ENCODE data around the gene FAM240A. TPM values are rescaled to one million over a fixed set of nuclear protein-coding genes. Genes with fewer than 3 reads are reported as not detected.
A peak's percentile ranks its signal among the peaks of the same experiment; 100 is the strongest.

FAM240A gene
- total and polyA plus RNA-seq, 10 of the 15 experiments (the other 5 are each of a cell fraction or from before 2014, with no cell fraction given) = not detected

GRCh38 chr3:46674031-46674845, 61.9 kb downstream of the FAM240A start:
- no peak for FAIRE-seq
- no peak for TF ChIP-seq CEBPB (IDR thresholded peaks at IDR 0.05; ENCODE audit: borderline replicate concordance in 1 of 2, low read depth in 2 of 2, low read length in 2 of 2)
- TF ChIP-seq CTCF (IDR thresholded peaks at IDR 0.05 in 2 of 3, conservative IDR thresholded peaks at IDR 0.05 in 1 of 3; ENCODE audit: control insufficient read depth in 2 of 3, extremely low read depth in 1 of 3, insufficient read depth in 1 of 3, low read depth in 3 of 3, low read length in 3 of 3) = peak in 2 of 3 experiments; percentile 19 to 38; a peak in 2 of 6 replicates
- H3K27ac ChIP-seq (ENCODE audit: control insufficient read depth, insufficient read depth) = no peak overlapping the region
- no peak for DNase-seq (ENCODE audit: low read depth, low spot score)
- no peak overlapping the region for H3K4me2 ChIP-seq (ENCODE audit: control insufficient read depth, insufficient read depth)
- intact Hi-C loops (cut with micrococcal nuclease; ENCODE audit: unreplicated experiment) (no loop called here), in situ Hi-C loops (cut with MboI) (no loop called here)
- ATAC-seq = peak; percentile 44; the same call in 2 of the 3 replicates
- no peaks in the 10 kb centered on the region for H3K9me3 ChIP-seq (replicated peaks; ENCODE audit: control insufficient read depth, insufficient read depth, low read length)
- H4K20me1 ChIP-seq (ENCODE audit: control insufficient read depth, insufficient read depth) = no peaks in the 10 kb centered on the region
- no peak overlapping the region for H3K4me3 ChIP-seq
- no TSS peak for BruUV-seq (replicated peaks)
- ChIA-PET POLR2A (interaction anchor here (0.6 kb wide), 1 partner anchor 748 kb away, joined by 3 read pairs; no protein-coding TSS in a partner anchor), SMC1A (ENCODE audit: uncharacterized antibody, unreplicated experiment) (interaction anchor here (1.0 kb wide), 1 partner anchor 173 kb away, joined by 3 read pairs; no protein-coding TSS in a partner anchor), RAD21 (ENCODE audit: unreplicated experiment) (no interaction called here), CTCF (interaction anchor here (0.7 to 2.0 kb wide), 3 partner anchors 8 to 186 kb away, joined by 3 to 8 read pairs (median 3); no protein-coding TSS in a partner anchor)
- WGBS (ENCODE audit: insufficient coverage, insufficient replicate concordance, low lambda C conversion rate, missing lambda C conversion rate) = 30% methylated on average over 12 of the region's 12 CpGs
- no peak overlapping the region for H2AFZ ChIP-seq (ENCODE audit: control insufficient read depth, low read depth, low read length)
- no peak overlapping the region for H3K9ac ChIP-seq (ENCODE audit: control insufficient read depth, insufficient read depth, low read length)
- H3K27me3 ChIP-seq (replicated peaks in 1 of 2; ENCODE audit: control insufficient read depth in 2 of 2, insufficient read depth in 2 of 2, low read length in 1 of 2) = no peaks in the 10 kb centered on the region
- no peaks in the 10 kb centered on the region for H3K36me3 ChIP-seq (ENCODE audit: control insufficient read depth in 2 of 2, insufficient read depth in 2 of 2, low read length in 1 of 2)
- no peaks in the 10 kb centered on the region for H3K4me1 ChIP-seq (ENCODE audit: control insufficient read depth, insufficient read depth, low read length)
- H3K79me2 ChIP-seq (ENCODE audit: control insufficient read depth, insufficient read depth, low read length) = no peaks in the 10 kb centered on the region

- BruUV-seq (replicated peaks) = no TSS peak
- in situ Hi-C loops (cut with MboI) = no loop called here
- no peaks in the 10 kb centered on the region for H3K4me1 ChIP-seq (ENCODE audit: control insufficient read depth, insufficient read depth, low read length)
- 42% methylated on average over 6 of the region's 6 CpGs for WGBS (ENCODE audit: insufficient coverage, insufficient replicate concordance, low lambda C conversion rate, missing lambda C conversion rate)
- intact Hi-C loops (cut with micrococcal nuclease; ENCODE audit: unreplicated experiment) = no loop called here
- FAIRE-seq = no peak
- no peak overlapping the region for H2AFZ ChIP-seq (ENCODE audit: control insufficient read depth, low read depth, low read length)
- H3K27me3 ChIP-seq (replicated peaks in 1 of 2; ENCODE audit: control insufficient read depth in 2 of 2, insufficient read depth in 2 of 2, low read length in 1 of 2) = no peaks in the 10 kb centered on the region
- H3K9me3 ChIP-seq (replicated peaks; ENCODE audit: control insufficient read depth, insufficient read depth, low read length) = no peaks in the 10 kb centered on the region
- POLR2A ChIA-PET = no interaction called here
- H3K27ac ChIP-seq (ENCODE audit: control insufficient read depth, insufficient read depth) = no peak overlapping the region
- no peak overlapping the region for H3K4me2 ChIP-seq (ENCODE audit: control insufficient read depth, insufficient read depth)
- CTCF ChIA-PET = interaction anchor here (2.0 kb wide), 1 partner anchor 187 kb away, joined by 8 read pairs; no protein-coding TSS in a partner anchor
- no peak overlapping the region for H3K9ac ChIP-seq (ENCODE audit: control insufficient read depth, insufficient read depth, low read length)
- DNase-seq (ENCODE audit: low read depth, low spot score) = no peak
- H3K79me2 ChIP-seq (ENCODE audit: control insufficient read depth, insufficient read depth, low read length) = no peaks in the 10 kb centered on the region
- H4K20me1 ChIP-seq (ENCODE audit: control insufficient read depth, insufficient read depth) = no peaks in the 10 kb centered on the region
- SMC1A ChIA-PET (ENCODE audit: uncharacterized antibody, unreplicated experiment) = interaction anchor here (1.0 kb wide), 1 partner anchor 172 kb away, joined by 3 read pairs; no protein-coding TSS in a partner anchor
- no peaks in the 10 kb centered on the region for H3K36me3 ChIP-seq (ENCODE audit: control insufficient read depth in 2 of 2, insufficient read depth in 2 of 2, low read length in 1 of 2)
- ATAC-seq = no peak
- RAD21 ChIA-PET (ENCODE audit: unreplicated experiment) = no interaction called here
- H3K4me3 ChIP-seq = no peak overlapping the region
- TF ChIP-seq RCOR1 (conservative IDR thresholded peaks at IDR 0.05; ENCODE audit: low read depth, low read length) = no peak
- no peak for TF ChIP-seq STAT1 (conservative IDR thresholded peaks at IDR 0.05)
- no peak for TF ChIP-seq E4F1 (IDR thresholded peaks at IDR 0.05; ENCODE audit: borderline replicate concordance, partially characterized antibody)
- TF ChIP-seq BHLHE40 (IDR thresholded peaks at IDR 0.05; ENCODE audit: borderline replicate concordance in 1 of 2, low read depth in 2 of 2, low read length in 1 of 2) = no peak
- TF ChIP-seq RFX5 (IDR thresholded peaks at IDR 0.05; ENCODE audit: low read depth, low read length) = no peak
- TF ChIP-seq FOS (IDR thresholded peaks at IDR 0.05; ENCODE audit: borderline replicate concordance, extremely low read depth, insufficient read length) = no peak
- no peak for TF ChIP-seq MYC (IDR thresholded peaks at IDR 0.05; ENCODE audit: insufficient read depth, insufficient read length, insufficient replicate concordance, low read length, severe bottlenecking)
- no peak for TF ChIP-seq MAX (IDR thresholded peaks at IDR 0.05; ENCODE audit: low read depth, low read length)
These were observed 63.1 kb downstream of the FAM240A start for GRCh38 chr3:46675426-46675825.

All from GM12878 (cell line).